Measurements from ENCODE around the gene VPS26C.
A peak's percentile ranks its signal among the peaks of the same experiment; 100 is the strongest.

The VPS26C gene

GRCh38 chr21:37263827-37264600 is 3.1 kb downstream of the VPS26C start:
- no peak for DNase-seq

- no peak for DNase-seq
These were observed 7.7 kb downstream of the VPS26C start for GRCh38 chr21:37259426-37259825.

GRCh38 chr21:37257967-37258877 is 8.9 kb downstream of the VPS26C start:
- DNase-seq, result peak; percentile 92

GRCh38 chr21:37257511-37257966 is 9.6 kb downstream of the VPS26C start:
- peak; percentile 68 for DNase-seq

- DNase-seq, result peak; percentile 9
These were observed 13.1 kb downstream of the VPS26C start for GRCh38 chr21:37253991-37254390.

- DNase-seq, result no peak
These were observed 15.9 kb downstream of the VPS26C start for GRCh38 chr21:37251294-37251634.

- no peak for DNase-seq
These were observed 17.8 kb downstream of the VPS26C start for GRCh38 chr21:37249112-37249904.

- no peak for DNase-seq
These were observed 18.8 kb downstream of the VPS26C start for GRCh38 chr21:37248298-37248697.

GRCh38 chr21:37245151-37245550 is 22.0 kb downstream of the VPS26C start:
- DNase-seq, result no peak

GRCh38 chr21:37244501-37245095 is 22.5 kb downstream of the VPS26C start:
- DNase-seq, result no peak

GRCh38 chr21:37243961-37244360 is 23.2 kb downstream of the VPS26C start:
- no peak for DNase-seq

- no peak for DNase-seq
These were observed 25.7 kb downstream of the VPS26C start for GRCh38 chr21:37241426-37241825.

GRCh38 chr21:37240978-37241377 is 26.2 kb downstream of the VPS26C start:
- no peak for DNase-seq

- DNase-seq, result no peak
These were observed 29.4 kb downstream of the VPS26C start for GRCh38 chr21:37237764-37238163.

GRCh38 chr21:37237346-37237745 is 29.8 kb downstream of the VPS26C start:
- no peak for DNase-seq

GRCh38 chr21:37233551-37234146 is 33.5 kb downstream of the VPS26C start:
- DNase-seq, result no peak

GRCh38 chr21:37232274-37233018 is 34.7 kb downstream of the VPS26C start:
- DNase-seq, result no peak

- no peak for DNase-seq
These were observed 35.5 kb downstream of the VPS26C start for GRCh38 chr21:37231671-37232070.

- DNase-seq, result no peak
These were observed 35.9 kb downstream of the VPS26C start for GRCh38 chr21:37231249-37231645.

GRCh38 chr21:37230632-37231248 is 36.4 kb downstream of the VPS26C start:
- no peak for DNase-seq

GRCh38 chr21:37228003-37228400 is 39.1 kb downstream of the VPS26C start:
- DNase-seq, result no peak

Data from NCI-H2227 treated with DMSO at 0.1 percent for 48 hours (cell line).